ENCODE measurements around the gene GJB4. TPM values are rescaled to one million over a fixed set of nuclear protein-coding genes. Genes with fewer than 3 reads are reported as not detected.

GJB4 gene
- polyA plus RNA-seq, 1 experiment: not detected

- peaks cover 2% of the 10 kb centered on the region for H3K27me3 ChIP-seq (ENCODE audit: control insufficient read depth, insufficient read depth, low read length)
- H3K36me3 ChIP-seq (ENCODE audit: control insufficient read depth, insufficient read depth, low read length): no peaks in the 10 kb centered on the region
- TF ChIP-seq CTCF (IDR thresholded peaks at IDR 0.05; ENCODE audit: insufficient read depth, low read depth, low read length): no peak
- POLR2A ChIA-PET: no interaction called here
- no peak for DNase-seq (ENCODE audit: low read depth)
- CTCF ChIA-PET: no interaction called here
- H3K4me3 ChIP-seq (ENCODE audit: low read depth, low read length): no peak overlapping the region
These were observed 12.5 kb upstream of the GJB4 start for GRCh38 chr1:34746785-34747637.

GRCh38 chr1:34747638-34747941, 11.9 kb upstream of the GJB4 start:
- H3K4me3 ChIP-seq (ENCODE audit: low read depth, low read length): no peak overlapping the region
- peaks cover 2% of the 10 kb centered on the region for H3K27me3 ChIP-seq (ENCODE audit: control insufficient read depth, insufficient read depth, low read length)
- ChIA-PET CTCF (no interaction called here), POLR2A (no interaction called here)
- H3K36me3 ChIP-seq (ENCODE audit: control insufficient read depth, insufficient read depth, low read length): no peaks in the 10 kb centered on the region
- no peak for TF ChIP-seq CTCF (IDR thresholded peaks at IDR 0.05; ENCODE audit: insufficient read depth, low read depth, low read length)
- DNase-seq (ENCODE audit: low read depth): no peak

GRCh38 chr1:34749992-34750391, 9.5 kb upstream of the GJB4 start:
- ChIA-PET POLR2A (no interaction called here), CTCF (no interaction called here)
- Histone ChIP-seq H3K36me3 (ENCODE audit: control insufficient read depth, insufficient read depth, low read length) (no peaks in the 10 kb centered on the region), H3K27me3 (ENCODE audit: control insufficient read depth, insufficient read depth, low read length) (peaks cover under 1% of the 10 kb centered on the region; the same call in 1 of the 2 replicates), H3K4me3 (ENCODE audit: low read depth, low read length) (no peak overlapping the region)
- DNase-seq (ENCODE audit: low read depth): no peak
- no peak for TF ChIP-seq CTCF (IDR thresholded peaks at IDR 0.05; ENCODE audit: insufficient read depth, low read depth, low read length)

GRCh38 chr1:34750610-34751009, 8.9 kb upstream of the GJB4 start:
- no peak for TF ChIP-seq CTCF (IDR thresholded peaks at IDR 0.05; ENCODE audit: insufficient read depth, low read depth, low read length)
- Histone ChIP-seq H3K36me3 (ENCODE audit: control insufficient read depth, insufficient read depth, low read length) (no peaks in the 10 kb centered on the region), H3K4me3 (ENCODE audit: low read depth, low read length) (no peak overlapping the region), H3K27me3 (ENCODE audit: control insufficient read depth, insufficient read depth, low read length) (no peaks in the 10 kb centered on the region)
- ChIA-PET POLR2A (no interaction called here), CTCF (interaction anchor here (3.0 kb wide), 1 partner anchor 8 kb away, joined by 19 read pairs; no protein-coding TSS in a partner anchor)
- DNase-seq (ENCODE audit: low read depth): no peak

GRCh38 chr1:34753163-34753562, 6.4 kb upstream of the GJB4 start:
- Histone ChIP-seq H3K36me3 (ENCODE audit: control insufficient read depth, insufficient read depth, low read length) (no peaks in the 10 kb centered on the region), H3K4me3 (ENCODE audit: low read depth, low read length) (no peak overlapping the region), H3K27me3 (ENCODE audit: control insufficient read depth, insufficient read depth, low read length) (no peaks in the 10 kb centered on the region)
- ChIA-PET CTCF (interaction anchor here (3.0 kb wide), 1 partner anchor 10 kb away, joined by 19 read pairs; no protein-coding TSS in a partner anchor), POLR2A (no interaction called here)
- no peak for DNase-seq (ENCODE audit: low read depth)
- no peak for TF ChIP-seq CTCF (IDR thresholded peaks at IDR 0.05; ENCODE audit: insufficient read depth, low read depth, low read length)

Data from BJ (cell line).